Endothelial cell of umbilical vein (primary cell): Measurements from ENCODE around the gene DENND5B. TPM values are rescaled to one million over a fixed set of nuclear protein-coding genes. Genes with fewer than 3 reads are reported as not detected.

Source experiments
- BruUV-seq: library from RNA; stranded (reverse); fragments of 400-500 nt; replicated peaks from 2 replicates; lab custom pipeline; 2021; lab: Mats Ljungman, UMichigan
- CTCF ChIA-PET: fragments of 300-600, 350-600 bp; sonication (Branson Sonifier 250); formaldehyde crosslinking; loops from one replicate; lab custom pipeline; 2021; ENCODE audit warnings: antibody characterized with exemption, inconsistent platforms; lab: Charles Lee
- POLR2A ChIA-PET: fragments of 300-600, 350-600 bp; sonication (Branson Sonifier 250); formaldehyde crosslinking; loops from one replicate; lab custom pipeline; 2021; ENCODE audit warnings: antibody characterized with exemption, inconsistent platforms; lab: Charles Lee
- DNase-seq: peaks from one replicate; pipeline ENCODE4 v3.0.0-alpha.2; 2011; ENCODE audit warnings: low read depth, low spot score
- FAIRE-seq: peaks from 2 replicates; lab custom pipeline; 2011; peaks lifted over from hg19 to GRCh38; lab: Jason Lieb, UNC
- H2AFZ ChIP-seq: 2 replicates; pipeline ENCODE4 v1.6.0; 2012; ENCODE audit warnings: low read depth, low read length, control low read depth, inconsistent platforms
- H3K27ac ChIP-seq: 2 replicates; pipeline ENCODE4 v1.5.1; 2011; ENCODE audit warnings: low read depth, mild to moderate bottlenecking, control low read depth, low read length, moderate library complexity; ENCODE audit not compliant: insufficient read depth
- H3K27me3 ChIP-seq, 2 experiments: 2 replicates each; pipeline versions ENCODE4 v1.6.0 to v1.6.1; 2011; ENCODE audit warnings: low read length in 2 of 2, mixed read lengths in 1 of 2; ENCODE audit not compliant: control insufficient read depth in 2 of 2, insufficient read depth in 2 of 2
- H3K36me3 ChIP-seq, 2 experiments: 2 replicates in 1 of 2; 3 replicates in 1 of 2; pipeline ENCODE4 v1.5.1; 2011; ENCODE audit warnings: low read length in 2 of 2, mild to moderate bottlenecking in 1 of 2, moderate library complexity in 1 of 2; ENCODE audit not compliant: control insufficient read depth in 2 of 2, insufficient read depth in 2 of 2; ENCODE audit errors: extremely low read depth in 1 of 2
- H3K4me1 ChIP-seq: 3 replicates; pipeline ENCODE4 v1.5.1; 2011; ENCODE audit warnings: mild to moderate bottlenecking, low read length; ENCODE audit not compliant: control insufficient read depth, insufficient read depth; ENCODE audit errors: extremely low read depth
- H3K4me2 ChIP-seq: 2 replicates; pipeline ENCODE4 v1.6.1; 2011; ENCODE audit warnings: low read length, control low read depth, mixed read lengths; ENCODE audit not compliant: insufficient read depth
- H3K4me3 ChIP-seq, 3 experiments: fragments of 200-600 bp in 1 of 3; sonication (generic), shearing (Covaris generic) in 1 of 3; replicated peaks in 1 of 3; 2 replicates each; pipeline ENCODE4 v1.5.1; 2011 to 2016; ENCODE audit warnings: control low read depth in 3 of 3, low read length in 3 of 3, mild to moderate bottlenecking in 2 of 3, inconsistent platforms in 1 of 3, low read depth in 1 of 3, moderate library complexity in 1 of 3; ENCODE audit not compliant: insufficient read depth in 1 of 3
- H3K79me2 ChIP-seq: 2 replicates; pipeline ENCODE4 v1.6.0; 2012; ENCODE audit warnings: low read length, inconsistent platforms; ENCODE audit not compliant: control insufficient read depth, insufficient read depth
- H3K9ac ChIP-seq: replicated peaks from 2 replicates; pipeline ENCODE3; 2011; ENCODE audit warnings: low read length, control low read depth; ENCODE audit not compliant: insufficient read depth; ENCODE audit errors: extremely low read depth
- H3K9me1 ChIP-seq: replicated peaks from 3 replicates; pipeline ENCODE4 v1.6.0; 2011; ENCODE audit warnings: mild to moderate bottlenecking, low read length; ENCODE audit not compliant: control insufficient read depth, insufficient read depth; ENCODE audit errors: extremely low read depth
- H3K9me3 ChIP-seq: replicated peaks from 2 replicates; pipeline ENCODE4 v1.5.1; 2012; ENCODE audit warnings: low read length, inconsistent platforms; ENCODE audit not compliant: control insufficient read depth, insufficient read depth
- H4K20me1 ChIP-seq: replicated peaks from 2 replicates; pipeline ENCODE3; 2011; ENCODE audit warnings: mild to moderate bottlenecking, low read length; ENCODE audit not compliant: control insufficient read depth, insufficient read depth; ENCODE audit errors: extremely low read depth
- EZH2 ChIP-seq: IDR thresholded peaks from 2 replicates; pipeline ENCODE4 v1.6.1; 2012; ENCODE audit warnings: borderline replicate concordance, low read depth, mild to moderate bottlenecking, moderate library complexity, low read length, inconsistent platforms; ENCODE audit not compliant: severe bottlenecking
- FOS ChIP-seq: IDR thresholded peaks from 2 replicates; pipeline ENCODE4 v1.6.1; 2011; ENCODE audit warnings: mild to moderate bottlenecking, low read length, moderate library complexity, borderline replicate concordance; ENCODE audit not compliant: insufficient read depth
- GATA2 ChIP-seq: IDR thresholded peaks from 2 replicates; pipeline ENCODE4 v1.7.0; 2011; ENCODE audit warnings: low read depth, mild to moderate bottlenecking, moderate library complexity, mixed read lengths, low read length; ENCODE audit not compliant: insufficient read length, insufficient read depth
- JUN ChIP-seq: IDR thresholded peaks from 2 replicates; pipeline ENCODE4 v1.6.1; 2011; ENCODE audit warnings: borderline replicate concordance, low read depth; ENCODE audit not compliant: insufficient read length, insufficient read depth
- MYC ChIP-seq: IDR thresholded peaks from one replicate; pipeline ENCODE4 v1.6.1; 2011; ENCODE audit warnings: mild to moderate bottlenecking, low read depth, low read length
- POLR2A ChIP-seq: IDR thresholded peaks from 2 replicates; pipeline ENCODE4 v1.6.1; 2012; ENCODE audit warnings: low read depth, mild to moderate bottlenecking, control low read depth, low read length
- POLR2AphosphoS5 ChIP-seq: IDR thresholded peaks from 2 replicates; pipeline ENCODE4 v1.6.1; 2012; ENCODE audit warnings: low read depth, mild to moderate bottlenecking, control low read depth, low read length, moderate library complexity; ENCODE audit not compliant: insufficient read depth
- dilution Hi-C: fragments of 300-500 bp; cut with MboI; formaldehyde crosslinking; loops from one replicate; pipeline ENCODE4 v1.15.0; 2019; ENCODE audit warnings: low sequenced_read_pairs; ENCODE audit not compliant: extremely low pct_ligation_motif_present
- intact Hi-C: fragments of 100-400 bp; cut with micrococcal nuclease; formaldehyde crosslinking; loops from one replicate; pipeline ENCODE4 v1.10.0; 2022
- polyA plus RNA-seq, 4 experiments: library from polyadenylated mRNA; depleted of rRNA in 3 of 4; stranded (reverse) in 3 of 4; unstranded in 1 of 4; fragments of >200 nt; gene quantifications; 2 replicates each; pipeline versions ENCODE4 v1.2.1 to v1.2.3, GENCODE V29; 2011 to 2012; ENCODE audit warnings: missing spikeins in 1 of 4
- total RNA-seq: library from RNA; stranded (reverse); gene quantifications from 2 replicates; pipeline ENCODE4 v1.2.3, GENCODE V29; 2021
- TF ChIP-seq, protein P1 (sequence below), 2 donors: IDR thresholded peaks; 1 replicate in 1 of 2; 2 replicates in 1 of 2; pipeline ENCODE4 v1.5.1; 2011; ENCODE audit warnings: low read length in 2 of 2, mild to moderate bottlenecking in 2 of 2, moderate library complexity in 2 of 2, control low read depth in 1 of 2, inconsistent platforms in 1 of 2, low read depth in 1 of 2; ENCODE audit not compliant: insufficient read depth in 1 of 2; ENCODE audit errors: extremely low read depth in 1 of 2
- TF ChIP-seq, protein P2 (sequence below): IDR thresholded peaks from 2 replicates; pipeline ENCODE4 v1.6.1; 2011; ENCODE audit not compliant: insufficient read depth, insufficient read length

Gene DENND5B
- total and polyA plus RNA-seq, 2 donors (not counting 3 experiments of a cell fraction or from before 2014, with no cell fraction given) = 10.3 to 18.3 TPM

DNA sequence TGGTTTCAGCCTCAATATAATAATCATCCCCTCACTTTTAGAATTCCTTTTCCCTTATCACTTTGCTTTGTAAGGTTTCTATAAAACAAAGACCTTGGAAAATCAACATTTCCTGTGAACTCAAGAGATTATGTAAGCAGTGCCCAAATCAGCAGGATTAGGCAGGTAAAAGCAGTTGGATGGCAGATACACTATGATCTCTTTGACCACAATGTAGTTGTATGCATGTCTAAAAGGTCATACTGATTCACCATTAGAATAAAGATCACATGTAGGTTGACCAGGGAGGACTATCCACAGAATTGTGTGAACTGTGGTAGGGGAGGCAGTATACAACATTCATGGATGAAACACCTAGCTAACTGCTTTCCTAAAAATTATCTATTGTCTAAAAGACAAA, 57.5 kb downstream of the DENND5B start:
- H4K20me1 ChIP-seq = no peaks in the 10 kb centered on the region
- no peak overlapping the region for H3K9ac ChIP-seq
- H3K4me2 ChIP-seq = no peak overlapping the region
- POLR2A ChIA-PET = no interaction called here
- dilution Hi-C loops (no loop called here), intact Hi-C loops (no loop called here)
- no peak overlapping the region for H3K27ac ChIP-seq
- H3K79me2 ChIP-seq = peaks cover 8% of the 10 kb centered on the region
- H2AFZ ChIP-seq = no peak overlapping the region
- no peaks in the 10 kb centered on the region for H3K9me3 ChIP-seq
- FAIRE-seq (peak; percentile 21), DNase-seq (peak; percentile 47)
- CTCF ChIA-PET = interaction anchor here (0.8 to 1.0 kb wide), 2 partner anchors 8 to 15 kb away, joined by 3 read pairs; no protein-coding TSS in a partner anchor
- H3K4me3 ChIP-seq = no peak overlapping the region
- BruUV-seq = no TSS peak
- peaks cover 3% of the 10 kb centered on the region for H3K4me1 ChIP-seq
- H3K9me1 ChIP-seq = no peaks in the 10 kb centered on the region
- TF ChIP-seq GATA2 = no peak
- TF ChIP-seq FOS = no peak
- no peak for TF ChIP-seq JUN
- TF ChIP-seq, protein P1, sequence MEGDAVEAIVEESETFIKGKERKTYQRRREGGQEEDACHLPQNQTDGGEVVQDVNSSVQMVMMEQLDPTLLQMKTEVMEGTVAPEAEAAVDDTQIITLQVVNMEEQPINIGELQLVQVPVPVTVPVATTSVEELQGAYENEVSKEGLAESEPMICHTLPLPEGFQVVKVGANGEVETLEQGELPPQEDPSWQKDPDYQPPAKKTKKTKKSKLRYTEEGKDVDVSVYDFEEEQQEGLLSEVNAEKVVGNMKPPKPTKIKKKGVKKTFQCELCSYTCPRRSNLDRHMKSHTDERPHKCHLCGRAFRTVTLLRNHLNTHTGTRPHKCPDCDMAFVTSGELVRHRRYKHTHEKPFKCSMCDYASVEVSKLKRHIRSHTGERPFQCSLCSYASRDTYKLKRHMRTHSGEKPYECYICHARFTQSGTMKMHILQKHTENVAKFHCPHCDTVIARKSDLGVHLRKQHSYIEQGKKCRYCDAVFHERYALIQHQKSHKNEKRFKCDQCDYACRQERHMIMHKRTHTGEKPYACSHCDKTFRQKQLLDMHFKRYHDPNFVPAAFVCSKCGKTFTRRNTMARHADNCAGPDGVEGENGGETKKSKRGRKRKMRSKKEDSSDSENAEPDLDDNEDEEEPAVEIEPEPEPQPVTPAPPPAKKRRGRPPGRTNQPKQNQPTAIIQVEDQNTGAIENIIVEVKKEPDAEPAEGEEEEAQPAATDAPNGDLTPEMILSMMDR (IDR thresholded peaks at IDR 0.05; ENCODE audit: extremely low read depth in 1 of 2, insufficient read depth in 1 of 2, low read depth in 1 of 2, low read length in 2 of 2) = no peak
- H3K27me3 ChIP-seq = no peaks in the 10 kb centered on the region
- H3K36me3 ChIP-seq = no peaks in the 10 kb centered on the region

DNA sequence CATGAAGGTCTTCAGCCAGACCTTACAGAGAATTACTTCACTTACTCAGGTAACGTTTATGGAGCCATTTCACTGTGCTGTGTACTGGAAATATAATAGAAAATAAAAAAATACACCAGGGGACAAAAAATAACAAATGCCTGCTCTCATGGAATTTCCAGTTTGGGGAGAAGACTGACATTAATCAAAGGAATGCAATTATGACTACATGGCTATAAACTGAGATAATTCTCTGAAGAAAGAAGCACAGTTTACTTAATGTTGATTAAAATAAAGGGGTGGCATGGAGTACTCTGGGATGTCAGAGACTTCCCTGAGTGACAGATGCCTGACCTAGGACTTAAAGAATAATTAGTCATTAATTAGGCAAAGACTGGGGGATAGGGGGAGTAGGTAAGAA, 59.0 kb downstream of the DENND5B start:
- BruUV-seq = no TSS peak
- Histone ChIP-seq H4K20me1 (no peaks in the 10 kb centered on the region), H3K4me3 (no peak overlapping the region), H2AFZ (no peak overlapping the region), H3K9me3 (no peaks in the 10 kb centered on the region), H3K36me3 (no peaks in the 10 kb centered on the region), H3K9me1 (no peaks in the 10 kb centered on the region), H3K4me1 (peaks cover 3% of the 10 kb centered on the region), H3K27me3 (no peaks in the 10 kb centered on the region), H3K79me2 (peaks cover 8% of the 10 kb centered on the region), H3K4me2 (no peak overlapping the region), H3K9ac (no peak overlapping the region), H3K27ac (no peak overlapping the region)
- POLR2A ChIA-PET = no interaction called here
- intact Hi-C loops = no loop called here
- FAIRE-seq (no peak), DNase-seq (no peak)
- dilution Hi-C loops = no loop called here
- CTCF ChIA-PET = interaction anchor here (1.3 kb wide), 1 partner anchor 129 kb away, joined by 3 read pairs; no protein-coding TSS in a partner anchor
- TF ChIP-seq JUN (no peak), POLR2A (no peak), EZH2 (no peak), GATA2 (no peak), MYC (no peak), FOS (no peak), POLR2AphosphoS5 (no peak)
- TF ChIP-seq, protein P2, sequence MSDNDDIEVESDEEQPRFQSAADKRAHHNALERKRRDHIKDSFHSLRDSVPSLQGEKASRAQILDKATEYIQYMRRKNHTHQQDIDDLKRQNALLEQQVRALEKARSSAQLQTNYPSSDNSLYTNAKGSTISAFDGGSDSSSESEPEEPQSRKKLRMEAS = no peak
- TF ChIP-seq, protein P1 (IDR thresholded peaks at IDR 0.05; ENCODE audit: extremely low read depth in 1 of 2, insufficient read depth in 1 of 2, low read depth in 1 of 2, low read length in 2 of 2) = no peak
